ACHN (cell line): ENCODE data around the gene ACER3.
"Not testable (repeated sequence)": the region's sequence is repeated elsewhere in the genome, so short reads cannot be mapped to it uniquely, and the experiment has no call there.

ENCODE experiments used
- DNase-seq: peaks from one replicate; pipeline ENCODE4 v3.0.0-alpha.2; 2015
- in situ Hi-C: cut with HindIII; loops from 2 replicates; pipeline ENCODE4 v1.10.0; 2017; ENCODE audit warnings: low sequenced_read_pairs, low pct_ligation_motif_present, low pct_unique_long_range_greater_than_20kb

Gene ACER3

GRCh38 chr11:77018396-77018924 lies 157.7 kb downstream of the ACER3 start:
- in situ Hi-C loops: not testable (repeated sequence)

GRCh38 chr11:77019976-77020595 lies 159.4 kb downstream of the ACER3 start:
- in situ Hi-C loops: no loop called here
- DNase-seq: no peak

More at GRCh38 chr11:77018396-77018924, 157.7 kb downstream of the ACER3 start:
- not testable (repeated sequence) for DNase-seq

- no peak for DNase-seq
- in situ Hi-C loops: no loop called here
These were observed 160.0 kb downstream of the ACER3 start for GRCh38 chr11:77020734-77021133.

- in situ Hi-C loops: no loop called here
- no peak for DNase-seq
These were observed 164.0 kb downstream of the ACER3 start for GRCh38 chr11:77024745-77025144.

GRCh38 chr11:77026221-77026620 lies 165.5 kb downstream of the ACER3 start:
- in situ Hi-C loops: no loop called here
- no peak for DNase-seq

GRCh38 chr11:77026743-77027142 lies 166.0 kb downstream of the ACER3 start:
- no peak for DNase-seq
- in situ Hi-C loops: no loop called here

- DNase-seq: no peak
- in situ Hi-C loops: no loop called here
These were observed 166.6 kb downstream of the ACER3 start for GRCh38 chr11:77027275-77027674.

GRCh38 chr11:77029829-77030228 lies 169.1 kb downstream of the ACER3 start:
- in situ Hi-C loops: no loop called here
- DNase-seq: no peak

- DNase-seq: no peak
- in situ Hi-C loops: no loop called here
These were observed 170.2 kb downstream of the ACER3 start for GRCh38 chr11:77030834-77031414.

GRCh38 chr11:77031599-77031998 lies 170.9 kb downstream of the ACER3 start:
- DNase-seq: no peak
- in situ Hi-C loops: no loop called here

GRCh38 chr11:77035039-77035438 lies 174.3 kb downstream of the ACER3 start:
- in situ Hi-C loops: no loop called here
- no peak for DNase-seq

- in situ Hi-C loops: no loop called here
- no peak for DNase-seq
These were observed 174.9 kb downstream of the ACER3 start for GRCh38 chr11:77035580-77035979.

GRCh38 chr11:77036398-77036797 lies 175.7 kb downstream of the ACER3 start:
- in situ Hi-C loops: no loop called here
- DNase-seq: no peak

- no peak for DNase-seq
- in situ Hi-C loops: no loop called here
These were observed 176.3 kb downstream of the ACER3 start for GRCh38 chr11:77037057-77037456.

- DNase-seq: no peak
- in situ Hi-C loops: no loop called here
These were observed 177.5 kb downstream of the ACER3 start for GRCh38 chr11:77038029-77038824.

GRCh38 chr11:77038825-77039326 lies 178.2 kb downstream of the ACER3 start:
- in situ Hi-C loops: no loop called here
- no peak for DNase-seq

- peak; percentile 42 for DNase-seq
- in situ Hi-C loops: no loop called here
These were observed 179.0 kb downstream of the ACER3 start for GRCh38 chr11:77039491-77040400.

- in situ Hi-C loops: no loop called here
- no peak for DNase-seq
These were observed 179.7 kb downstream of the ACER3 start for GRCh38 chr11:77040401-77040777.
